IPS DF 19.7 (cell line): ENCODE data around the gene ESR2.
"Not testable (repeated sequence)": the region's sequence is repeated elsewhere in the genome, so short reads cannot be mapped to it uniquely, and the experiment has no call there.

ENCODE experiments used
- DNase-seq: peaks from one replicate; pipeline ENCODE4 v3.0.0-alpha.2; 2013; ENCODE audit warnings: low read depth, low spot score

Gene ESR2

GRCh38 chr14:64198486-64198885 is 95.7 kb downstream of the ESR2 start:
- no peak for DNase-seq

- DNase-seq, result no peak
Observed at GRCh38 chr14:64197996-64198395, 96.2 kb downstream of the ESR2 start.

GRCh38 chr14:64196814-64197411 is 97.3 kb downstream of the ESR2 start:
- DNase-seq, result peak; percentile 33

- DNase-seq, result no peak
Observed at GRCh38 chr14:64196056-64196455, 98.1 kb downstream of the ESR2 start.

GRCh38 chr14:64195199-64195598 is 99.0 kb downstream of the ESR2 start:
- DNase-seq, result no peak

GRCh38 chr14:64194404-64194803 is 99.8 kb downstream of the ESR2 start:
- no peak for DNase-seq

- DNase-seq, result no peak
Observed at GRCh38 chr14:64193821-64194220, 100.3 kb downstream of the ESR2 start.

- no peak for DNase-seq
Observed at GRCh38 chr14:64191756-64192155, 102.4 kb downstream of the ESR2 start.

GRCh38 chr14:64190974-64191502 is 103.1 kb downstream of the ESR2 start:
- no peak for DNase-seq

- no peak for DNase-seq
Observed at GRCh38 chr14:64187331-64187730, 106.8 kb downstream of the ESR2 start.

- DNase-seq, result peak; percentile 33
Observed at GRCh38 chr14:64186231-64187129, 107.7 kb downstream of the ESR2 start.

GRCh38 chr14:64185184-64185583 is 109.0 kb downstream of the ESR2 start:
- DNase-seq, result no peak

GRCh38 chr14:64184103-64184729 is 110.0 kb downstream of the ESR2 start:
- no peak for DNase-seq

GRCh38 chr14:64182908-64183307 is 111.3 kb downstream of the ESR2 start:
- not testable (repeated sequence) for DNase-seq

- DNase-seq, result no peak
Observed at GRCh38 chr14:64178814-64179213, 115.4 kb downstream of the ESR2 start.

- DNase-seq, result no peak
Observed at GRCh38 chr14:64176330-64176729, 117.8 kb downstream of the ESR2 start.

GRCh38 chr14:64174922-64175782 is 119.0 kb downstream of the ESR2 start:
- DNase-seq, result no peak

GRCh38 chr14:64170181-64170580 is 124.0 kb downstream of the ESR2 start:
- DNase-seq, result no peak

- DNase-seq, result no peak
Observed at GRCh38 chr14:64159588-64159987, 134.6 kb downstream of the ESR2 start.

GRCh38 chr14:64158608-64159007 is 135.6 kb downstream of the ESR2 start:
- no peak for DNase-seq

GRCh38 chr14:64149921-64150320 is 144.2 kb downstream of the ESR2 start:
- no peak for DNase-seq
